Mammary epithelial cell (primary cell): ENCODE data around the gene CHTOP.

Experiments used
- CTCF ChIP-seq, 2 donors: IDR thresholded peaks in 1 of 2; conservative IDR thresholded peaks in 1 of 2; 2 replicates each; pipeline ENCODE4 v1.5.1; 2011 to 2012; ENCODE audit warnings: inconsistent platforms in 2 of 2, low read length in 2 of 2, mild to moderate bottlenecking in 2 of 2, control low read depth in 1 of 2, low read depth in 1 of 2; ENCODE audit not compliant: insufficient read depth in 1 of 2; ENCODE audit errors: extremely low read depth in 1 of 2
- EZH2 ChIP-seq: IDR thresholded peaks from 2 replicates; pipeline ENCODE4 v1.6.1; 2012; ENCODE audit warnings: low read length, inconsistent platforms, borderline replicate concordance

GRCh38 chr1:153608089-153608682 is 25.7 kb upstream of the CHTOP start:
- TF ChIP-seq CTCF (conservative IDR thresholded peaks at IDR 0.05 in 1 of 2, IDR thresholded peaks at IDR 0.05 in 1 of 2; ENCODE audit: extremely low read depth in 1 of 2, insufficient read depth in 1 of 2, low read depth in 1 of 2, low read length in 2 of 2) = no peak
- no peak for TF ChIP-seq EZH2
